Measurements from ENCODE around the gene SCYGR6.

The SCYGR6 gene

DNA sequence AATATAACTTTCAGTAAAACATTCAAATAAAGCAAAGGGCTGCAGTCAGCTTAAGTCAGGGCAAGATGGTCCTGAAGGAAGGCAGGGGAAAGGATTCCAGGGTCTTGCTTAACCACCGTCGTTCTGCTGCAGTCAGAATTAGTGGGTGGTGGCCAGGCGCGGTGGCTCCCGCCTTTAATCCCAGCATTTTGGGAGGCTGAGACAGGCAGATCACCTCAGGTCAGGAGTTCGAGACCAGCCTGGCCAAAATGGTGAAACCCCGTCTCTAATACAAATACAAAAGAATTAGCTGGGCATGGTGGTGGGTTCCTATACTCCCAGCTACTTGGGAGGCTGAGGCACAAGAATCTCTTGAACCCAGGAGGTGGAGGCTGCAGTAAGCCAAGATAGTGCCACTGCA, 13.6 kb downstream of the SCYGR6 start:
- DNase-seq, result no peak

DNA sequence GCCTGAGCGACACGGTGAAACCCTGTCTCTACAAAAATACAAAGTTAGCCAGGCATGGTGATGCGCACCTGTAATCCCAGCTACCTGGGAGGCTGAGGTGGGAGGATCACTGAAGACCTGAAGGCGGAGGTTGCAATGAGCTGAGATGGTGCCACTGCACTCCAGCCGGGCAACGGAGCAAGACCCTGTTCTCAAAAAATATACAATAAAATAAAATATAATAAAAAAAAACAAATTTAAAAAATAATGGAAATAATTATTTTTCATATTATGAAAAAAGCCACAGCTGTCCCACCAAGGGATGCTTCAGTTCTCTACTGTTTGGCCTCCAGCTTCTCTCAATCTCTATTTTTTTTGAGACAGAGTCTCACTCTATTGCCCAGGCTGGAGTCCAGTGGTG, 17.2 kb downstream of the SCYGR6 start:
- DNase-seq, result no peak

DNA sequence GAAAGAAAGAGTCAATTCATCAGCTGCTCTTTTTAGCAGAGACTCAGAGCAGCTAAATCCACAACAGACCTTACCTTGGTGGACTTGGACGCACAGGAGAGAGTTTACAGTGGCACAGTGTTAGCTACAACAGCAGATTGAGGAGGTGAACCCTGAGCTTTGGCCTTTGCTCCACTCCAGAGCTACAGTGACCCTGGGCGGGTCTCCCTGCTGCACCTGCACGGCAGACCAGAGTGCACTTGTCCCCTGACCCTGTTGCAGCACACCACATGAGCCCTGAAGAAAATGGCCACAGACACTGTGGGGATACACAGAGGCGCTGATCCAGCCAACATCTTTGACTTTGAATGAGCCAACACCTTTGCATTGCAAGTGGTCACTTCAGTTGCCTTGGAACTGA, 17.7 kb downstream of the SCYGR6 start:
- no peak for DNase-seq

DNA sequence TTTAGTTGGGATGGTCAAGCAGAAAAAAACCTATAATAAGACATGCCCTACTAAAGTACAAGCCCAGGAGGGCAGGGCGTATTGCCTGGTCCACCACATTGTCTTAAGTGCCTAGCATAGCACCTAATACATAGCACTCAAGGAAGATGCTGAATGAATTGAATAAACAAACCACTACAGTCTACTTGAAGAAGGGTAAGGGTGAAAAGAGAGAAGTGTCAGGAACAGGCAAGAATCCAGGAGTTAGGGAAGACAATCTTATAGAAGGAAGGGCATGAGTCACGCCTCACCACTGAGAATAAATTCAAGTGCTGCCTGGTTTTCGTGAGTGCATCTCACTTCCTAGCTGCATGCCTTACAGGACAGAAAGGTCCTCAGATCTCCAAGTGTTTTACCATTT, 20.6 kb downstream of the SCYGR6 start:
- no peak for DNase-seq

DNA sequence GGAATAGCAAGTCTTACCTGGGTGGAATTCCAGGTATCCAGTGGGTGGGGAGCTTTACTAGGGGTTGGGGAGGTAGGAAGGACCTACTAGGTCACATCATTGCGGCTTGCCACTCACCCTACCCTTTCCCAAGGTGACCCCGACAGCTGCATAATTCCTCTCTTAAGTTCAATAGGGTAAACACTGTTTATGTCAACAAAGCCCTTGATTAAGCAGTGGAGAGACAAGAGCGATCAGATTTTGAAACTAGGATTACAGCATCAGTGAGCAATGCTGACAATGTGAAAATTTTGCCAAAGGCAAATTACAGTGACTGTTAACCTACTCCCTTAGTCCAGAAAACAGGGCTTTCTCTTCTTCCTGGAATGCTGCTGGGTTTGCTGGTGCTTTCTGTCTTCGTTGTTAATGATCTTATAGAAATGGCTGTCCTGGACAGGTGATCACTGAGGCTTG, 21.3 kb downstream of the SCYGR6 start:
- no peak for DNase-seq

DNA sequence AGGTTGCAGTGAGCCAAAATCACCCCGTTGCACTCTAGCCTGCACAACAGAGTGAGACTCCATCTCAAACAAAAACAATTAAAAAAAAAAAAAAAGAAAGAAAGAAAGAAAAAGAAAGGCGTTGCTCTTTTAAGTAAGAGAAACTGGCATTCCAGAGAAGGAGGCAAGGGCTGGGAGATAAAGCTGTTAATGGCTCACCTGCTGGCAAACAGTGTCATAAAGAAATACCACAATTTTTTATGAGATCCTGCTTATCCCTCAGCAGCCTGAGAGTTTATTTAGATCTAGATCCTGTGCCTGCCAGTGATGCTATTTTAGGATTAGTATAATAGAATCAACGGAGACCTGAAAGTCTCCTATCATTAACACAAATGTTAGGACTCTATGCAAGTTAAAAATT, 23.0 kb downstream of the SCYGR6 start:
- no peak for DNase-seq

DNA sequence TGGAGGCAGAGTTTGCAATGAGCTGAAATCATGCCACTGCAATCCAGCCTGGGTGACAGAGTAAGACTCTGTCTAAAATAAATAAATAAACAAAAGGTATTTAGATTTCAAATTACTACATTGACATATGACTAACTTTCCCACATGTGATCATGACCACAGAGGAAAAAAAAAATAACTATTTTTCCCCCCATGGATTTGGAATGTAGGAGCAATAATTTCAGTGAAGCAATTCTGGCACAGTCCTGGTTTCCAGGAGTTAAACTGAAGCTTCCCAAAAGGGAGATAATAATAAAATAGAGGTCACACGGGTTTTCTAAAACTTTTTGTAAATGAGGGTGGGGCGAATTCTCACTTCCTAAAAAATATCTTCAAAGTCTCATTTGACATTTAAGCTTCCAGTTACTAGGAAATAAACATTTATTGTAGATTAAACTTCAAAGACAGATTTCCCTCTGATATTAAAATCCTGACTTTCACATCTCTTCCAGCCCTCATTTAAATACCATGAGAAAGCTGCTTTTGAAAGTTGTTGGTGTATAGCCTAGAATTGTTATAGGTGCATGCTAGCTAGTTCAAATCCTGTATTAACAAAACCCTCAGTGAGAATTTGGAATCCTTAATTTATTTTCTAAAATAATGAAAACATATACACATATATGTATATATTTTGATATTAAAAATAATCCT, 27.4 kb downstream of the SCYGR6 start:
- DNase-seq, result no peak

DNA sequence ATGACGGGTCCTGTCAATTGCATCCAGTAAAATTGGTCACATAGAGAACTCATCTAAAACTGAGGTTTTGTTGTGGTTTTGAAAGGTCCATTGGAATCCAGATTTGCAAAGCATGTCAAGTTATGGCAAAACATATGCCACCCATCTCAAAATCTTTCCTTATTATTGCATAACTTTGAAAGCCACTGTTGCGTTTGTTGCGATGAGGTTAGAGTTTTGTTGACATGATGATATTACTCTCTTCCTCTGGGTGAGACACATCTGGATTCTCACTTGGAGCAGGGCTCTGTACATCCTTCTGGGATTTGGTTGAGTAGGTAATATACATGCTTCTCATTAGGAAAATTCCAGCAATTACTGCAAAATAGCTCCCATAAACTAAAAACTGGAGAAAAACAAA, 37.4 kb downstream of the SCYGR6 start:
- no peak for DNase-seq

DNA sequence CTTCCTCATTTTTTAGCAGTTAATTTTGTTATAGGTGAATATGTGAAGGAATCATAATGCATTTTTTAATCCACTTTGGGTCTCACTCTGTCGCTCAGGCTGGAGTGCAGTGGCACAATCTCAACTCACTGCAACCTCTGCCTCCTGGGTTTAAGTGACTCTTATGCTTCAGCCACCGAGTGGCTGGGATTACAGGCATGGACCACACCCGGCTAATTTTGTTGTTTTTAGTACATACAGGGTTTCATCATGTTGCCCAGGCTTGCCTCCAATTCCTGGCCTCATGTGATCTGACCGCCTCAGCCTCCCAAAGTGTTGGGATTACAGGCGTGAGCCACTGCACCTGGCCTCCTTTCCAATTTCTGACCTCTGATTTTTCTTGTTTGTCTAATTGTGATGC, 40.3 kb downstream of the SCYGR6 start:
- DNase-seq, result no peak

DNA sequence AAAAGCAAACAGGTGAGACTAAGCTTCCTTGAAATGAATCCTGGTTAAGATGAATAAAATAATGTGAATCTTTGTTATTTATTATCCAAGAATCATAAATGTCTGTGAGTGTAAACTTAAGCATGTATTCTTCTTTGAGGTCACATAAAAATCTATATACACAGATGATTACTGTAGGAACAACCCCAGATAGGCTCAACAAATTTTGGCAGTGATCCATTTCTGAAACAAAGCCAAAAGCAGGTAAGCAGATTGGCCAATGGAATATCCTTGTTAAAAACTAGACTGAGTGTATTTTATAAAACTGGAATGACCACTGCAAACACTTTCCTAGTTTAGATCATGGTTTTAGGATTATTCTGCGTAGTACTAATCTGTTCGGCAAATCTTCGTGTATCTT, 46.6 kb downstream of the SCYGR6 start:
- DNase-seq, result no peak

DNA sequence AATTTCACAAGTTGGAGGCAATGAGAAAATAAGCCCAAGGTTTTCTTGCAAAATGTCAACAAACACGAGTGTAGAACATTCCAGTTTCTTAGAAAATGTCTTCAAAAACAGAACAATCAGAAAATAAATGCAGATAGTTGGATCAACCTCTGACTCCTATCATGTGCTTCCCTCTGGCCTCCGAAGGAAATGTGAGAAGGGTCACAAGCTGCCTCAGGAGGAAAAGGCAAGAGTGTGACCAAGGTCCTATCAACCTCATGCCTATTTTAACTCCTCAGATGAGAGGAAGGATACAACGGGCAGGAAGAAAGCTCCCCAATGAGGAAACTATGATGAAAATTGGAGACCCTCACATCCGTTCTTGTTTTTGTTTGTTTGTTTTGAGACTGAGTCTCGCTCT, 50.1 kb downstream of the SCYGR6 start:
- no peak for DNase-seq
